Measurements from ENCODE around the gene CA9. TPM values are rescaled to one million over a fixed set of nuclear protein-coding genes. Genes with fewer than 3 reads are reported as not detected.

The CA9 gene
- total and polyA plus RNA-seq, 9 of the 15 experiments (the other 6 are each of a cell fraction or from before 2014, with no cell fraction given): 0.15 to 10.6 (median 0.60) TPM; not detected in 4

DNA sequence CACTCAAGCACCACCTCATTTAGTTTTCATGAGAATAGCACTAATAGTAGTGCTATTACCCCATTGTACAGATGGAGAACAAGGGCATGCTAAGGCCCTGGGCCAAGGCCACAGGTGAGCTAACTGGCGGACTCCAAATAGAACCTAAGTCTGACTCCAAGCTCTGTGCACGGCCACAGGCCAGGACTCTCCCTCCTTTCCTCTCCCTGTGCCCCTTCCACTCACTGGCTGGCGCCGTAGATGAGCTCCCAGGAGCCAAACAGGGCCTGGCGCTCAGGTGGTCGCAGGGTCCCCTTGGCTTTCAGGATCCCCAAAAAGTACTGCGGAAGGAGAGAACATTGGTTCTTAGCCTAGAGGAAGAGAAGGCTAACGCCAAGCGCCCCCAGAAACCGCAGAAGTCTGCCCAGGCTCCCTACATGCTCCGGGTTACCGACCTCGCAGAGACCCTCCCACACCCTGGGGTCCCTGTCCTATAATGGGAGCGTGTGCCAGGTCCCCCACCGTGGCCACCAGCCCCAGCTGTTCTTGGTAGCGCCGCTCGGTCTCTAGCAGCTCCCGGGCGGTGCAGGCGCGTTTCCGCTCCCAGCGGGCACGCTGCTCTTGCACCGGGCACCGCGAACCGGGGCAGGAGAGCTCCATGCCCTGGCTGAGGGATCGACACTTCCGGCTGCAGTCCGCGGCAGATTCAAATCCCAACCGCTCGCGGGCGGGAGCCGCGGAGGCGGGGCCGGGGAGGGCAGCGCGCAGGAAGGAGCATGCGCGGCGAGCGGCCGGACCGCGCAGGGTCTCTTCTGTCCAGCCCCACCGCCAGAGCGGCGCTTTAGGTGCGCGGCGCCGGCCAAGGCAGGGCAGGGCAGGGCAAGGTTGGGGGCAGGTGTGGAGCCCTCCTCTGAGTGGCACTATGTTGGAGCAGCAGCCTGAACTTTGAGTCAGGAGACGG, 8.9 kb upstream of the CA9 start, which contains the start of gene ARHGEF39 (continued):
- TF ChIP-seq, protein P1, sequence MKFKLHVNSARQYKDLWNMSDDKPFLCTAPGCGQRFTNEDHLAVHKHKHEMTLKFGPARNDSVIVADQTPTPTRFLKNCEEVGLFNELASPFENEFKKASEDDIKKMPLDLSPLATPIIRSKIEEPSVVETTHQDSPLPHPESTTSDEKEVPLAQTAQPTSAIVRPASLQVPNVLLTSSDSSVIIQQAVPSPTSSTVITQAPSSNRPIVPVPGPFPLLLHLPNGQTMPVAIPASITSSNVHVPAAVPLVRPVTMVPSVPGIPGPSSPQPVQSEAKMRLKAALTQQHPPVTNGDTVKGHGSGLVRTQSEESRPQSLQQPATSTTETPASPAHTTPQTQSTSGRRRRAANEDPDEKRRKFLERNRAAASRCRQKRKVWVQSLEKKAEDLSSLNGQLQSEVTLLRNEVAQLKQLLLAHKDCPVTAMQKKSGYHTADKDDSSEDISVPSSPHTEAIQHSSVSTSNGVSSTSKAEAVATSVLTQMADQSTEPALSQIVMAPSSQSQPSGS (CRISPR knock-in tag; IDR thresholded peaks at IDR 0.05): no peak
- TF ChIP-seq SP1 (CRISPR knock-in tag; IDR thresholded peaks at IDR 0.05): 0 out of 2 replicates have a peak, but pooled peaks have one; percentile 56
- no peak for TF ChIP-seq JUND (IDR thresholded peaks at IDR 0.05; ENCODE audit: borderline replicate concordance, low read depth, low read length)
- no peak for TF ChIP-seq JUND (tag; IDR thresholded peaks at IDR 0.05; ENCODE audit: borderline replicate concordance, low read depth, low read length)
- TF ChIP-seq C11orf30 (IDR thresholded peaks at IDR 0.05; ENCODE audit: low read depth): no peak
- TF ChIP-seq ZNF311 (CRISPR knock-in tag; IDR thresholded peaks at IDR 0.05): no peak
- 0 out of 2 replicates have a peak, but pooled peaks have one; percentile 18 for TF ChIP-seq CC2D1A (IDR thresholded peaks at IDR 0.05)
- no peak for TF ChIP-seq PHF21A (IDR thresholded peaks at IDR 0.05; ENCODE audit: borderline replicate concordance, low read depth)
- TF ChIP-seq SRSF3 (IDR thresholded peaks at IDR 0.05; ENCODE audit: insufficient read depth, low read length): no peak
- no peak for TF ChIP-seq SRF (CRISPR knock-in tag; IDR thresholded peaks at IDR 0.05)
- TF ChIP-seq, protein P2, sequence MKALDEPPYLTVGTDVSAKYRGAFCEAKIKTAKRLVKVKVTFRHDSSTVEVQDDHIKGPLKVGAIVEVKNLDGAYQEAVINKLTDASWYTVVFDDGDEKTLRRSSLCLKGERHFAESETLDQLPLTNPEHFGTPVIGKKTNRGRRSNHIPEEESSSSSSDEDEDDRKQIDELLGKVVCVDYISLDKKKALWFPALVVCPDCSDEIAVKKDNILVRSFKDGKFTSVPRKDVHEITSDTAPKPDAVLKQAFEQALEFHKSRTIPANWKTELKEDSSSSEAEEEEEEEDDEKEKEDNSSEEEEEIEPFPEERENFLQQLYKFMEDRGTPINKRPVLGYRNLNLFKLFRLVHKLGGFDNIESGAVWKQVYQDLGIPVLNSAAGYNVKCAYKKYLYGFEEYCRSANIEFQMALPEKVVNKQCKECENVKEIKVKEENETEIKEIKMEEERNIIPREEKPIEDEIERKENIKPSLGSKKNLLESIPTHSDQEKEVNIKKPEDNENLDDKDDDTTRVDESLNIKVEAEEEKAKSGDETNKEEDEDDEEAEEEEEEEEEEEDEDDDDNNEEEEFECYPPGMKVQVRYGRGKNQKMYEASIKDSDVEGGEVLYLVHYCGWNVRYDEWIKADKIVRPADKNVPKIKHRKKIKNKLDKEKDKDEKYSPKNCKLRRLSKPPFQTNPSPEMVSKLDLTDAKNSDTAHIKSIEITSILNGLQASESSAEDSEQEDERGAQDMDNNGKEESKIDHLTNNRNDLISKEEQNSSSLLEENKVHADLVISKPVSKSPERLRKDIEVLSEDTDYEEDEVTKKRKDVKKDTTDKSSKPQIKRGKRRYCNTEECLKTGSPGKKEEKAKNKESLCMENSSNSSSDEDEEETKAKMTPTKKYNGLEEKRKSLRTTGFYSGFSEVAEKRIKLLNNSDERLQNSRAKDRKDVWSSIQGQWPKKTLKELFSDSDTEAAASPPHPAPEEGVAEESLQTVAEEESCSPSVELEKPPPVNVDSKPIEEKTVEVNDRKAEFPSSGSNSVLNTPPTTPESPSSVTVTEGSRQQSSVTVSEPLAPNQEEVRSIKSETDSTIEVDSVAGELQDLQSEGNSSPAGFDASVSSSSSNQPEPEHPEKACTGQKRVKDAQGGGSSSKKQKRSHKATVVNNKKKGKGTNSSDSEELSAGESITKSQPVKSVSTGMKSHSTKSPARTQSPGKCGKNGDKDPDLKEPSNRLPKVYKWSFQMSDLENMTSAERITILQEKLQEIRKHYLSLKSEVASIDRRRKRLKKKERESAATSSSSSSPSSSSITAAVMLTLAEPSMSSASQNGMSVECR (CRISPR knock-in tag; IDR thresholded peaks at IDR 0.05): peak; percentile 77; the same call in 1 of the 2 replicates
- peak; percentile 31; the same call in 1 of the 2 replicates for TF ChIP-seq KLF13 (tag; IDR thresholded peaks at IDR 0.05; ENCODE audit: borderline replicate concordance, low read depth)
- peak; percentile 65 for TF ChIP-seq RBBP5 (IDR thresholded peaks at IDR 0.05; ENCODE audit: borderline replicate concordance, insufficient read depth, low read length, poor library complexity, severe bottlenecking)
- no peak for TF ChIP-seq ZNF76 (CRISPR knock-in tag; IDR thresholded peaks at IDR 0.05; ENCODE audit: borderline replicate concordance)
- TF ChIP-seq MAZ (CRISPR knock-in tag; conservative IDR thresholded peaks at IDR 0.05 in 1 of 2, IDR thresholded peaks at IDR 0.05 in 1 of 2): peak; percentile 84 to 94
- peak; percentile 76 for TF ChIP-seq HNRNPL (IDR thresholded peaks at IDR 0.05; ENCODE audit: low read depth, low read length)
- TF ChIP-seq PYGO2 (tag; IDR thresholded peaks at IDR 0.05): no peak
- TF ChIP-seq, protein P3, sequence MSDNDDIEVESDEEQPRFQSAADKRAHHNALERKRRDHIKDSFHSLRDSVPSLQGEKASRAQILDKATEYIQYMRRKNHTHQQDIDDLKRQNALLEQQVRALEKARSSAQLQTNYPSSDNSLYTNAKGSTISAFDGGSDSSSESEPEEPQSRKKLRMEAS (CRISPR knock-in tag; IDR thresholded peaks at IDR 0.05): peak; percentile 66
- peak; percentile 39 for TF ChIP-seq FIP1L1 (IDR thresholded peaks at IDR 0.05; ENCODE audit: low read depth, low read length, poor library complexity, severe bottlenecking)
- no peak for TF ChIP-seq ZNF551 (CRISPR knock-in tag; IDR thresholded peaks at IDR 0.05)
- no peak for TF ChIP-seq TEAD1 (CRISPR knock-in tag; IDR thresholded peaks at IDR 0.05)

Data from K562 (cell line).